H1 (cell line): ENCODE data around the gene BCAS3. TPM values are rescaled to one million over a fixed set of nuclear protein-coding genes. Genes with fewer than 3 reads are reported as not detected.

ENCODE experiments used
- CTCF ChIA-PET: fragments of 300-600 bp; sonication (Branson Sonifier 250); formaldehyde crosslinking; loops from one replicate; lab custom pipeline; 2021; ENCODE audit not compliant: partially characterized antibody; lab: Charles Lee
- POLR2A ChIA-PET: fragments of 300-600 bp; sonication (Branson Sonifier 250); formaldehyde crosslinking; loops from one replicate; lab custom pipeline; 2021; ENCODE audit warnings: inconsistent platforms; ENCODE audit not compliant: partially characterized antibody; lab: Charles Lee
- DNase-seq, 2 experiments: peaks; one replicate each; pipeline versions ENCODE4 v3.0.0 to v3.0.0-alpha.2; 2010 to 2022; ENCODE audit warnings: low spot score in 2 of 2, low read depth in 1 of 2, mixed read lengths in 1 of 2
- FAIRE-seq: peaks from 2 replicates; lab custom pipeline; 2011; peaks lifted over from hg19 to GRCh38; lab: Jason Lieb, UNC
- H2AFZ ChIP-seq: 2 replicates; pipeline ENCODE4 v1.8.1; 2012; ENCODE audit warnings: low read length, inconsistent platforms
- H2AK5ac ChIP-seq: 2 replicates; pipeline ENCODE4 v1.6.1; 2013; ENCODE audit warnings: low read depth, low read length
- H2BK120ac ChIP-seq: replicated peaks from 2 replicates; pipeline ENCODE3; 2013; ENCODE audit warnings: low read depth, low read length, inconsistent platforms
- H2BK12ac ChIP-seq: 2 replicates; pipeline ENCODE4 v1.6.1; 2013; ENCODE audit warnings: low read depth, low read length
- H2BK15ac ChIP-seq: 2 replicates; pipeline ENCODE4 v1.6.1; 2013; ENCODE audit warnings: low read length
- H2BK20ac ChIP-seq: 2 replicates; pipeline ENCODE4 v1.6.1; 2013; ENCODE audit warnings: low read length
- H2BK5ac ChIP-seq: 2 replicates; pipeline ENCODE4 v1.6.1; 2013; ENCODE audit warnings: low read depth, low read length
- H3K14ac ChIP-seq: 2 replicates; pipeline ENCODE4 v1.6.1; 2013; ENCODE audit warnings: inconsistent platforms; ENCODE audit not compliant: insufficient read length
- H3K18ac ChIP-seq: 2 replicates; pipeline ENCODE4 v1.6.1; 2013; ENCODE audit warnings: low read length; ENCODE audit errors: extremely low read depth
- H3K23ac ChIP-seq: 2 replicates; pipeline ENCODE4 v1.6.1; 2013; ENCODE audit warnings: inconsistent platforms; ENCODE audit not compliant: insufficient read length
- H3K23me2 ChIP-seq: 2 replicates; pipeline ENCODE4 v1.6.1; 2013; ENCODE audit warnings: low read depth, low read length
- H3K27ac ChIP-seq: 2 replicates; pipeline ENCODE4 v1.6.1; 2011; ENCODE audit warnings: low read depth, low read length, inconsistent platforms
- H3K27me3 ChIP-seq, 4 experiments: replicated peaks in 1 of 4; 1 replicate in 1 of 4; 2 replicates in 3 of 4; pipeline versions ENCODE4 v1.6.1 to v1.8.1; 2011 to 2013; ENCODE audit warnings: low read length in 3 of 4, mild to moderate bottlenecking in 3 of 4, inconsistent platforms in 2 of 4, mixed read lengths in 2 of 4, moderate library complexity in 1 of 4; ENCODE audit not compliant: control insufficient read depth in 3 of 4, insufficient read depth in 3 of 4; ENCODE audit errors: extremely low read depth in 1 of 4
- H3K36me3 ChIP-seq, 4 experiments: 2 replicates each; pipeline versions ENCODE4 v1.6.1 to v1.8.1; 2011 to 2013; ENCODE audit warnings: mild to moderate bottlenecking in 4 of 4, low read length in 3 of 4, moderate library complexity in 2 of 4, control low read depth in 1 of 4, inconsistent platforms in 1 of 4; ENCODE audit not compliant: insufficient read depth in 4 of 4, control insufficient read depth in 2 of 4
- H3K4ac ChIP-seq: replicated peaks from 2 replicates; pipeline ENCODE3; 2013; ENCODE audit warnings: low read length, low read depth, mixed read lengths, inconsistent platforms; ENCODE audit not compliant: insufficient read length
- H3K4me1 ChIP-seq, 4 experiments: replicated peaks in 1 of 4; 1 replicate in 1 of 4; 2 replicates in 3 of 4; pipeline versions ENCODE4 v1.6.1 to v1.8.1; 2011 to 2013; ENCODE audit warnings: low read length in 3 of 4, inconsistent platforms in 2 of 4, mixed read lengths in 1 of 4; ENCODE audit not compliant: insufficient read depth in 4 of 4, control insufficient read depth in 3 of 4
- H3K4me2 ChIP-seq, 2 experiments: 2 replicates each; pipeline versions ENCODE4 v1.6.1 to v1.8.1; 2011 to 2013; ENCODE audit warnings: low read depth in 2 of 2, low read length in 2 of 2, control low read depth in 1 of 2, inconsistent platforms in 1 of 2, mild to moderate bottlenecking in 1 of 2; ENCODE audit not compliant: insufficient read depth in 1 of 2
- H3K4me3 ChIP-seq, 4 experiments: fragments of 200-600, 300-600 bp in 1 of 4; sonication (generic), shearing (Covaris generic), sonication (Bioruptor Twin) in 1 of 4; 2 replicates each; pipeline versions ENCODE4 v1.5.1 to v1.8.1; 2011 to 2016; ENCODE audit warnings: low read length in 4 of 4, low read depth in 3 of 4, control low read depth in 2 of 4, inconsistent platforms in 2 of 4, mild to moderate bottlenecking in 2 of 4, mixed read lengths in 1 of 4, moderate library complexity in 1 of 4; ENCODE audit not compliant: insufficient read depth in 2 of 4; ENCODE audit errors: extremely low read depth in 1 of 4
- H3K56ac ChIP-seq: replicated peaks from 2 replicates; pipeline ENCODE3; 2013; ENCODE audit warnings: low read depth, mild to moderate bottlenecking, mixed read lengths, low read length, inconsistent platforms; ENCODE audit not compliant: insufficient read length
- H3K79me1 ChIP-seq: 2 replicates; pipeline ENCODE4 v1.6.1; 2013; ENCODE audit warnings: low read depth, low read length, control low read depth
- H3K79me2 ChIP-seq, 2 experiments: 2 replicates each; pipeline versions ENCODE4 v1.6.1 to v1.8.1; 2012 to 2013; ENCODE audit warnings: low read length in 2 of 2, mild to moderate bottlenecking in 2 of 2, inconsistent platforms in 1 of 2; ENCODE audit not compliant: insufficient read depth in 2 of 2, control insufficient read depth in 1 of 2
- H3K9ac ChIP-seq, 4 experiments: replicated peaks in 1 of 4; 1 replicate in 1 of 4; 2 replicates in 3 of 4; pipeline versions ENCODE4 v1.6.1 to v1.8.1; 2011 to 2013; ENCODE audit warnings: low read depth in 3 of 4, low read length in 3 of 4, control low read depth in 2 of 4, mild to moderate bottlenecking in 2 of 4, moderate library complexity in 2 of 4, inconsistent platforms in 1 of 4; ENCODE audit errors: extremely low read depth in 1 of 4
- H3K9me3 ChIP-seq, 2 experiments: 2 replicates each; pipeline versions ENCODE4 v1.6.1 to v1.8.1; 2012 to 2013; ENCODE audit warnings: mild to moderate bottlenecking in 2 of 2, moderate library complexity in 2 of 2, control low read depth in 1 of 2, inconsistent platforms in 1 of 2, low read depth in 1 of 2, low read length in 1 of 2, mixed read lengths in 1 of 2; ENCODE audit not compliant: insufficient read depth in 2 of 2
- H4K20me1 ChIP-seq, 2 experiments: replicated peaks in 1 of 2; 2 replicates each; pipeline versions ENCODE3 to v1.8.1; 2011 to 2013; ENCODE audit warnings: inconsistent platforms in 2 of 2, low read length in 2 of 2, mild to moderate bottlenecking in 1 of 2; ENCODE audit not compliant: insufficient read depth in 2 of 2, control insufficient read depth in 1 of 2
- H4K5ac ChIP-seq: 2 replicates; pipeline ENCODE4 v1.6.1; 2013; ENCODE audit warnings: low read length, low read depth, mixed read lengths, inconsistent platforms; ENCODE audit not compliant: insufficient read length
- H4K8ac ChIP-seq: 2 replicates; pipeline ENCODE4 v1.8.0; 2013; ENCODE audit warnings: mild to moderate bottlenecking, moderate library complexity, low read length, inconsistent platforms; ENCODE audit not compliant: insufficient read depth; ENCODE audit errors: extremely low read depth
- H4K91ac ChIP-seq: replicated peaks from 2 replicates; pipeline ENCODE3; 2013; ENCODE audit warnings: low read length, mixed read lengths, inconsistent platforms; ENCODE audit not compliant: insufficient read length
- ASH2L ChIP-seq: fragments of 200-600, 300-600 bp; sonication (generic); IDR thresholded peaks from one replicate; pipeline ENCODE4 v1.7.1; 2017; ENCODE audit warnings: low read length
- CBX8 ChIP-seq: fragments of 300-800, 300-1000 bp; sonication (generic); IDR thresholded peaks from 2 replicates; pipeline ENCODE4 v1.7.1; 2016; ENCODE audit warnings: low read depth, low read length, borderline replicate concordance
- CTBP2 ChIP-seq: IDR thresholded peaks from 2 replicates; pipeline ENCODE4 v1.7.0; 2011; ENCODE audit warnings: borderline replicate concordance, mild to moderate bottlenecking, moderate library complexity, mixed read lengths, low read length; ENCODE audit not compliant: insufficient read depth, insufficient read length
- HDAC6 ChIP-seq: IDR thresholded peaks from one replicate; pipeline ENCODE4 v1.7.1; 2012; ENCODE audit warnings: low read depth, mild to moderate bottlenecking, inconsistent platforms, low read length, moderate library complexity
- JUN ChIP-seq: IDR thresholded peaks from 2 replicates; pipeline ENCODE4 v1.6.1; 2011; ENCODE audit warnings: low read depth, mild to moderate bottlenecking, improper control_type of control experiment, low read length
- RBBP5 ChIP-seq: IDR thresholded peaks from 2 replicates; pipeline ENCODE4 v1.7.1; 2012; ENCODE audit warnings: low read depth, mild to moderate bottlenecking, inconsistent platforms, low read length, moderate library complexity, borderline replicate concordance
- SAP30 ChIP-seq: fragments of 300-600 bp; sonication (generic); IDR thresholded peaks from 2 replicates; pipeline ENCODE4 v1.7.1; 2012; ENCODE audit warnings: low read length, moderate library complexity, mild to moderate bottlenecking, inconsistent platforms; ENCODE audit not compliant: insufficient read depth, insufficient replicate concordance
- SIN3A ChIP-seq, 2 experiments: IDR thresholded peaks in 1 of 2; conservative IDR thresholded peaks in 1 of 2; 2 replicates each; pipeline ENCODE4 v1.6.1; 2011 to 2012; ENCODE audit warnings: low read length in 2 of 2, improper control_type of control experiment in 1 of 2, low read depth in 1 of 2, mild to moderate bottlenecking in 1 of 2
- SIX5 ChIP-seq: IDR thresholded peaks from 2 replicates; pipeline ENCODE4 v1.6.1; 2011; ENCODE audit warnings: mild to moderate bottlenecking, low read depth, low read length
- SP1 ChIP-seq: IDR thresholded peaks from 2 replicates; pipeline ENCODE4 v1.6.1; 2011; ENCODE audit warnings: low read depth, low read length
- SP2 ChIP-seq: IDR thresholded peaks from 2 replicates; pipeline ENCODE4 v1.6.1; 2012; ENCODE audit warnings: mild to moderate bottlenecking, low read length, inconsistent platforms
- SRF ChIP-seq: IDR thresholded peaks from 2 replicates; pipeline ENCODE4 v1.6.1; 2011; ENCODE audit warnings: mild to moderate bottlenecking, low read depth, low read length, moderate library complexity
- TAF7 ChIP-seq: optimal IDR thresholded peaks from 2 replicates; pipeline ENCODE3; 2011; ENCODE audit warnings: low read depth, mild to moderate bottlenecking, inconsistent platforms, low read length, moderate library complexity, borderline replicate concordance
- WGBS, 2 experiments: shearing (Covaris generic) in 1 of 2; methylation state at CpG; one replicate each; pipeline versions ENCODE4 v1.1.6 to v1.1.7; 2013 to 2015; ENCODE audit warnings: low lambda C conversion rate in 2 of 2, mixed read lengths in 2 of 2, inconsistent platforms in 1 of 2, low coverage in 1 of 2, missing lambda C conversion rate in 1 of 2; ENCODE audit not compliant: insufficient replicate concordance in 2 of 2, insufficient coverage in 1 of 2, insufficient read length in 1 of 2; ENCODE audit errors: extremely low coverage in 1 of 2, missing lambda C conversion rate in 1 of 2; 5-methylcytosine and 5-hydroxymethylcytosine counted together
- polyA plus RNA-seq, 7 experiments: library from polyadenylated mRNA; depleted of rRNA in 3 of 7; stranded (reverse) in 5 of 7; unstranded in 2 of 7; fragments of >200 nt in 5 of 7; fragments of 200-250 nt in 2 of 7; gene quantifications; 1 replicate in 5 of 7; 2 replicates in 1 of 7; 4 replicates in 1 of 7; pipeline versions ENCODE4 v1.2.1 to v1.2.3, GENCODE V29; 2011 to 2013; ENCODE audit warnings: missing spikeins in 2 of 7, mixed read lengths in 2 of 7
- total RNA-seq: library from RNA; stranded (reverse); fragmentation: NEBNext Ultra II Directional; extraction: Animal tissue kit (Norgen Biotek cat#: 25700); gene quantifications from 2 replicates; pipeline ENCODE4 v1.2.1, GENCODE V29; 2021
- TF ChIP-seq, protein P1 (sequence below): IDR thresholded peaks from 2 replicates; pipeline ENCODE4 v1.6.1; 2011; ENCODE audit warnings: low read length, improper control_type of control experiment

The BCAS3 gene
- total and polyA plus RNA-seq, 2 of the 8 experiments (the other 6 are each of a cell fraction or from before 2014, with no cell fraction given) = 9.9 to 13.3 TPM

DNA sequence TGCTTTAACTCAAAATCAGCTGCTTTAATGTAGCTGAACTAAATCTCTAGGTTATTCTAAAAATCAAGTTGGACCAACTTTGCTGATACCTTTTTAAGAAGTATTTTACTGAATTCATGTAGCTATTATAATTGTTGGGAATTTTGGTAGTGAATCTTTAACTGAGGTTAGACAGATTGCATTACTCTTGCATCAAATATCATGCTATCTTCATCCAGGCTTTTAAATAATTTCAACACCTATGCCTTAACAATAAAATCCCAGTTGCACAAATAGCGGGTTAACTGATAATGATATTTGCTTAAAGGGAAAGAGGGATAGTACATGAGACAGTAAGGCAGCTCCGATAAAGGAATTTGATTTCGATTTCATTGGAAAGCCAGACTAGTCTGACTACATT lies 480.7 kb downstream of the BCAS3 start:
- no peaks in the 10 kb centered on the region for H3K79me2 ChIP-seq
- no peak overlapping the region for H4K5ac ChIP-seq
- CTCF ChIA-PET = no interaction called here
- no peak overlapping the region for H2AK5ac ChIP-seq
- no peak overlapping the region for H4K8ac ChIP-seq
- POLR2A ChIA-PET = no interaction called here
- H3K79me1 ChIP-seq = no peaks in the 10 kb centered on the region
- no peaks in the 10 kb centered on the region for H3K27me3 ChIP-seq
- 82% methylated on average over 3 of the region's 3 CpGs; no CpG with 5 or more reads in 1 of the 2 experiments for WGBS, 2 experiments
- no peak overlapping the region for H2BK120ac ChIP-seq
- H4K20me1 ChIP-seq = no peaks in the 10 kb centered on the region
- H3K4ac ChIP-seq = no peak overlapping the region
- no peak overlapping the region for H2BK20ac ChIP-seq
- H3K36me3 ChIP-seq = no peaks in the 10 kb centered on the region
- H4K91ac ChIP-seq = no peak overlapping the region
- no peak for FAIRE-seq
- no peak overlapping the region for H2BK5ac ChIP-seq
- no peak overlapping the region for H3K14ac ChIP-seq
- no peak overlapping the region for H2AFZ ChIP-seq
- H3K23ac ChIP-seq = no peak overlapping the region
- TF ChIP-seq SP2 (no peak), CBX8 (no peak), SIX5 (no peak), ASH2L (no peak), TAF7 (no peak), HDAC6 (no peak), CTBP2 (no peak), SRF (no peak), SAP30 (no peak), SIN3A (conservative IDR thresholded peaks at IDR 0.05 in 1 of 2, IDR thresholded peaks at IDR 0.05 in 1 of 2; ENCODE audit: low read depth in 1 of 2, low read length in 2 of 2) (no peak), SP1 (no peak), JUN (no peak), RBBP5 (no peak)
- TF ChIP-seq, protein P1, sequence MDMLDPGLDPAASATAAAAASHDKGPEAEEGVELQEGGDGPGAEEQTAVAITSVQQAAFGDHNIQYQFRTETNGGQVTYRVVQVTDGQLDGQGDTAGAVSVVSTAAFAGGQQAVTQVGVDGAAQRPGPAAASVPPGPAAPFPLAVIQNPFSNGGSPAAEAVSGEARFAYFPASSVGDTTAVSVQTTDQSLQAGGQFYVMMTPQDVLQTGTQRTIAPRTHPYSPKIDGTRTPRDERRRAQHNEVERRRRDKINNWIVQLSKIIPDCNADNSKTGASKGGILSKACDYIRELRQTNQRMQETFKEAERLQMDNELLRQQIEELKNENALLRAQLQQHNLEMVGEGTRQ = no peak
- no peak overlapping the region for H3K27ac ChIP-seq
- DNase-seq = no peak
- H3K9ac ChIP-seq = no peak overlapping the region
- no peak overlapping the region for H2BK15ac ChIP-seq
- no peaks in the 10 kb centered on the region for H3K23me2 ChIP-seq
- H3K4me1 ChIP-seq = peaks cover 3 to 7% (median 5%) of the 10 kb centered on the region in 4 experiments; a peak in 6 of 7 replicates
- H2BK12ac ChIP-seq = no peak overlapping the region
- no peak overlapping the region for H3K18ac ChIP-seq
- no peak overlapping the region for H3K4me2 ChIP-seq
- H3K9me3 ChIP-seq = no peaks in the 10 kb centered on the region
- no peak overlapping the region for H3K4me3 ChIP-seq
- H3K56ac ChIP-seq = no peak overlapping the region
